NT2/D1 (cell line): ENCODE measurements around the gene ASIC1.

Experiments used
- YY1 ChIP-seq: IDR thresholded peaks from 2 replicates; pipeline ENCODE4 v1.6.1; 2011; ENCODE audit not compliant: insufficient read length, insufficient read depth
- ZNF274 ChIP-seq: IDR thresholded peaks from 2 replicates; pipeline ENCODE4 v1.6.1; 2011; ENCODE audit warnings: mild to moderate bottlenecking, low read depth, low read length

DNA sequence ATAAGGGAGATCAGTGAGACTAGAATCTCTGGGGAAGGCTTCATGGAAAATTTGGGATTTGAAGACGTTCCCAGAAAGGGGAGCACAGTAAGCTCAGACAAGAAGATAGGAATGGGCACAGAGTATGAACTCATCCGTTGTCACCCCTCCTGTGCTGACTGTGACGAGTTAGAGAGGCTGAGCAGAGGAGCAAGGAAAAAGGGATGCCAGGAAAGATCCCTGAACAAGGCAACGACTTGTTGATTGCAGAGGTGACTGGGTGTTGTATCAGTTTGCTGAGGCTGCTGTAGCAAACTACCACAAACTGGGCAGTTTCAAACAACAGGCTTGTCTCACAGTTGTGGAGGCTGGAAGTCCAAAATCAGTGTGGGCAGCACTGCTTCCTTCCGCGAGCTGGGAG, 40.6 kb downstream of the ASIC1 start:
- TF ChIP-seq ZNF274 (no peak), YY1 (no peak)
